Caco-2 (cell line): ENCODE measurements around the gene SUN1. TPM values are rescaled to one million over a fixed set of nuclear protein-coding genes. Genes with fewer than 3 reads are reported as not detected.
"Not testable (repeated sequence)": the region's sequence is repeated elsewhere in the genome, so short reads cannot be mapped to it uniquely, and the experiment has no call there.

ENCODE experiments used
- BruUV-seq: library from RNA; stranded (reverse); fragments of 400-500 nt; replicated peaks from 2 replicates; lab custom pipeline; 2021; lab: Mats Ljungman, UMichigan
- CTCF ChIA-PET: fragments of 300-600 bp; sonication (Branson Sonifier 250); formaldehyde crosslinking; loops from one replicate; lab custom pipeline; 2022; ENCODE audit warnings: antibody characterized with exemption; lab: Charles Lee
- POLR2A ChIA-PET: fragments of 300-600 bp; sonication (Branson Sonifier 250); formaldehyde crosslinking; loops from one replicate; lab custom pipeline; 2022; ENCODE audit warnings: antibody characterized with exemption; lab: Charles Lee
- DNase-seq, 2 experiments: peaks; one replicate each; pipeline versions ENCODE4 v3.0.0 to v3.0.0-alpha.2; 2020 to 2022
- H3K27me3 ChIP-seq: replicated peaks from 2 replicates; pipeline ENCODE4 v1.6.0; 2011; ENCODE audit warnings: low read length; ENCODE audit not compliant: control insufficient read depth, insufficient read depth
- H3K36me3 ChIP-seq: 2 replicates; pipeline ENCODE4 v1.5.1; 2011; ENCODE audit warnings: low read length; ENCODE audit not compliant: control insufficient read depth, insufficient read depth
- H3K4me1 ChIP-seq: fragments of 250-450 bp; sonication (Bioruptor Pico); 2 replicates; pipeline ENCODE4 v1.5.1; 2020; ENCODE audit warnings: mild to moderate bottlenecking
- H3K4me3 ChIP-seq: 2 replicates; pipeline ENCODE4 v1.5.1; 2011; ENCODE audit warnings: low read depth, mild to moderate bottlenecking, control low read depth, low read length
- H3K9me3 ChIP-seq: fragments of 250-450 bp; sonication (Bioruptor Pico); 2 replicates; pipeline ENCODE4 v1.5.1; 2020; ENCODE audit warnings: mild to moderate bottlenecking, moderate library complexity
- H3K27ac Mint-ChIP-seq: one replicate; pipeline ENCODE4 v1.8.0; 2022; ENCODE audit warnings: mixed read lengths; ENCODE audit not compliant: unreplicated experiment
- H3K27me3 Mint-ChIP-seq: one replicate; pipeline ENCODE4 v1.8.0; 2022; ENCODE audit warnings: mixed read lengths; ENCODE audit not compliant: insufficient read depth, unreplicated experiment
- H3K36me3 Mint-ChIP-seq: one replicate; pipeline ENCODE4 v1.8.0; 2022; ENCODE audit warnings: mild to moderate bottlenecking, mixed read lengths; ENCODE audit not compliant: insufficient read depth, unreplicated experiment
- H3K4me1 Mint-ChIP-seq: one replicate; pipeline ENCODE4 v1.8.0; 2022; ENCODE audit warnings: low read depth, mixed read lengths; ENCODE audit not compliant: unreplicated experiment
- H3K4me3 Mint-ChIP-seq: one replicate; pipeline ENCODE4 v1.8.0; 2022; ENCODE audit warnings: mild to moderate bottlenecking, moderate library complexity, mixed read lengths; ENCODE audit not compliant: unreplicated experiment
- H3K9me3 Mint-ChIP-seq: one replicate; pipeline ENCODE4 v1.8.0; 2022; ENCODE audit warnings: mixed read lengths; ENCODE audit not compliant: unreplicated experiment
- CTCF ChIP-seq, 2 experiments: fragments of 200-600 bp in 1 of 2; IDR thresholded peaks; 1 replicate in 1 of 2; 2 replicates in 1 of 2; pipeline versions ENCODE4 v1.5.1 to v1.8.0; 2011 to 2022; ENCODE audit warnings: antibody characterized with exemption in 1 of 2, control low read depth in 1 of 2, inconsistent platforms in 1 of 2, low read depth in 1 of 2, low read length in 1 of 2, mild to moderate bottlenecking in 1 of 2, moderate library complexity in 1 of 2; ENCODE audit not compliant: insufficient read depth in 1 of 2, severe bottlenecking in 1 of 2, unreplicated experiment in 1 of 2
- intact Hi-C: fragments of 100-400 bp; cut with micrococcal nuclease; formaldehyde crosslinking; loops from one replicate; pipeline ENCODE4 v1.10.0; 2022; ENCODE audit not compliant: unreplicated experiment
- total RNA-seq: library from RNA; stranded (reverse); gene quantifications from 2 replicates; pipeline ENCODE4 v1.2.3, GENCODE V29; 2022

Gene SUN1
- total RNA-seq, 1 experiment from 2014 or later, result 146 TPM

- H3K9me3 Mint-ChIP-seq, result peaks cover 2% of the 10 kb centered on the region
- no TSS peak for BruUV-seq
- no peaks in the 10 kb centered on the region for H3K4me1 Mint-ChIP-seq
- H3K36me3 Mint-ChIP-seq, result peaks cover 18% of the 10 kb centered on the region
- TF ChIP-seq CTCF (IDR thresholded peaks at IDR 0.05; ENCODE audit: insufficient read depth in 1 of 2, low read depth in 1 of 2, low read length in 1 of 2, severe bottlenecking in 1 of 2, unreplicated experiment in 1 of 2), result no peak
- DNase-seq, result no peak
- H3K27me3 Mint-ChIP-seq, result no peaks in the 10 kb centered on the region
- intact Hi-C loops, result no loop called here
- ChIA-PET POLR2A (no interaction called here), CTCF (interaction anchor here (0.7 kb wide), 1 partner anchor 354 kb away, joined by 3 read pairs; no protein-coding TSS in a partner anchor)
- H3K27ac Mint-ChIP-seq, result no peak overlapping the region
- Histone ChIP-seq H3K4me1 (no peaks in the 10 kb centered on the region), H3K4me3 (no peak overlapping the region), H3K9me3 (peaks cover 4% of the 10 kb centered on the region; the same call in 1 of the 2 replicates), H3K36me3 (no peaks in the 10 kb centered on the region), H3K27me3 (no peaks in the 10 kb centered on the region)
- H3K4me3 Mint-ChIP-seq, result no peak overlapping the region
These were observed 38.1 kb upstream of the SUN1 start for GRCh38 chr7:794207-794606.

GRCh38 chr7:794671-795329, 37.5 kb upstream of the SUN1 start:
- no peaks in the 10 kb centered on the region for H3K27me3 Mint-ChIP-seq

GRCh38 chr7:796434-797169, 35.7 kb upstream of the SUN1 start:
- H3K4me3 Mint-ChIP-seq, H3K9me3 ChIP-seq, intact Hi-C loops, POLR2A ChIA-PET, DNase-seq, CTCF ChIA-PET, H3K9me3 Mint-ChIP-seq, BruUV-seq, H3K4me1 Mint-ChIP-seq, H3K4me1 ChIP-seq, H3K36me3 ChIP-seq, H3K27me3 ChIP-seq, H3K27me3 Mint-ChIP-seq, H3K27ac Mint-ChIP-seq, H3K4me3 ChIP-seq: not testable (repeated sequence)
- H3K36me3 Mint-ChIP-seq, result peaks cover 18% of the 10 kb centered on the region

More at GRCh38 chr7:794671-795329, 37.5 kb upstream of the SUN1 start:
- no peaks in the 10 kb centered on the region for H3K9me3 Mint-ChIP-seq
- Histone ChIP-seq H3K27me3 (no peaks in the 10 kb centered on the region), H3K36me3 (no peaks in the 10 kb centered on the region), H3K4me3 (no peak overlapping the region), H3K9me3 (peaks cover 6% of the 10 kb centered on the region; the same call in 1 of the 2 replicates), H3K4me1 (no peaks in the 10 kb centered on the region)
- no peak for TF ChIP-seq CTCF (IDR thresholded peaks at IDR 0.05; ENCODE audit: insufficient read depth in 1 of 2, low read depth in 1 of 2, low read length in 1 of 2, severe bottlenecking in 1 of 2, unreplicated experiment in 1 of 2)
- POLR2A ChIA-PET, result no interaction called here
- CTCF ChIA-PET, result interaction anchor here (0.7 kb wide), 1 partner anchor 355 kb away, joined by 3 read pairs; no protein-coding TSS in a partner anchor
- intact Hi-C loops, result no loop called here
- no peak for DNase-seq
- peaks cover 18% of the 10 kb centered on the region for H3K36me3 Mint-ChIP-seq
- H3K4me1 Mint-ChIP-seq, result no peaks in the 10 kb centered on the region
- H3K4me3 Mint-ChIP-seq, result no peak overlapping the region
- H3K27ac Mint-ChIP-seq, result no peak overlapping the region
- no TSS peak for BruUV-seq
